HCT116 (cell line): Measurements from ENCODE around the gene SPRED2. TPM values are rescaled to one million over a fixed set of nuclear protein-coding genes. Genes with fewer than 3 reads are reported as not detected.

ENCODE experiments used
- ATAC-seq: fragments of 200-7000 bp; cut with Tn5 transposase; 2 replicates; pipeline ENCODE4 v1.9.1; 2020; ENCODE audit warnings: mild to moderate bottlenecking, moderate library complexity
- BruUV-seq: library from RNA; stranded (reverse); fragments of 400-500 nt; replicated peaks from 2 replicates; lab custom pipeline; 2021; lab: Mats Ljungman, UMichigan
- CTCF ChIA-PET: fragments of 300-600 bp; sonication (Branson Sonifier 250); formaldehyde crosslinking; loops from one replicate; lab custom pipeline; 2021; ENCODE audit warnings: antibody characterized with exemption; lab: Charles Lee
- POLR2A ChIA-PET: fragments of 300-600, 350-600 bp; sonication (Branson Sonifier 250); formaldehyde crosslinking; loops from one replicate; lab custom pipeline; 2021; ENCODE audit warnings: antibody characterized with exemption; lab: Charles Lee
- RAD21 ChIA-PET, 2 experiments: fragments of 300-600 bp; sonication (Branson Sonifier 250); formaldehyde crosslinking; loops; one replicate each; lab custom pipeline; 2023; ENCODE audit warnings: low total read pairs in 2 of 2; ENCODE audit not compliant: uncharacterized antibody in 2 of 2, unreplicated experiment in 2 of 2, low non-redundant PET in 1 of 2; lab: Charles Lee
- DNase-seq: peaks from one replicate; pipeline ENCODE4 v3.0.0-alpha.2; 2010; ENCODE audit warnings: low read depth, low spot score
- H2AFZ ChIP-seq: fragments of 200-600 bp; shearing (Covaris generic), sonication (generic); 2 replicates; pipeline ENCODE4 v1.6.1; 2017; ENCODE audit warnings: low read depth, mixed run types, mixed read lengths, antibody characterized with exemption, low read length; ENCODE audit not compliant: poor library complexity, severe bottlenecking
- H3K27ac ChIP-seq: 2 replicates; pipeline ENCODE4 v1.5.1; 2012; ENCODE audit warnings: low read depth, low read length
- H3K27me3 ChIP-seq: fragments of 200-600 bp; sonication (generic); 2 replicates; pipeline ENCODE4 v1.6.1; 2016; ENCODE audit warnings: mixed run types, low read length, mixed read lengths; ENCODE audit not compliant: insufficient read depth
- H3K36me3 ChIP-seq, 2 experiments: fragments of 200-500 bp in 1 of 2; fragments of 200-600 bp in 1 of 2; sonication (Bioruptor generic) in 1 of 2; sonication (generic) in 1 of 2; 2 replicates each; pipeline versions ENCODE4 v1.5.1 to v1.6.1; 2014 to 2016; ENCODE audit warnings: low read length in 2 of 2, inconsistent platforms in 1 of 2, mixed read lengths in 1 of 2, mixed run types in 1 of 2; ENCODE audit not compliant: insufficient read depth in 2 of 2, control insufficient read depth in 1 of 2
- H3K4me1 ChIP-seq, 2 experiments: fragments of 200-600 bp in 1 of 2; sonication (generic) in 1 of 2; 2 replicates each; pipeline versions ENCODE4 v1.5.1 to v1.6.1; 2012 to 2017; ENCODE audit warnings: low read length in 2 of 2, inconsistent platforms in 1 of 2, mild to moderate bottlenecking in 1 of 2, mixed read lengths in 1 of 2, mixed run types in 1 of 2, moderate library complexity in 1 of 2; ENCODE audit not compliant: insufficient read depth in 2 of 2, control insufficient read depth in 1 of 2
- H3K4me2 ChIP-seq: fragments of 200-600 bp; sonication (generic); 2 replicates; pipeline ENCODE4 v1.6.1; 2017; ENCODE audit warnings: mixed run types, low read length, mixed read lengths
- H3K4me3 ChIP-seq, 2 experiments: fragments of 200-600 bp in 1 of 2; sonication (generic) in 1 of 2; replicated peaks in 1 of 2; 2 replicates each; pipeline ENCODE4 v1.5.1; 2011 to 2016; ENCODE audit warnings: low read length in 2 of 2, control low read depth in 1 of 2, low read depth in 1 of 2, mild to moderate bottlenecking in 1 of 2, mixed read lengths in 1 of 2, mixed run types in 1 of 2
- H3K79me2 ChIP-seq: fragments of 200-600 bp; sonication (generic); 2 replicates; pipeline ENCODE4 v1.6.1; 2017; ENCODE audit warnings: mild to moderate bottlenecking, mixed run types, low read length, moderate library complexity, mixed read lengths; ENCODE audit not compliant: insufficient read depth
- H3K9ac ChIP-seq: fragments of 200-600 bp; sonication (generic); 2 replicates; pipeline ENCODE4 v1.6.1; 2016; ENCODE audit warnings: low read length, mixed read lengths
- H3K9me2 ChIP-seq: fragments of 200-600 bp; sonication (generic), shearing (Covaris generic); 2 replicates; pipeline ENCODE4 v1.6.1; 2017; ENCODE audit warnings: mixed run types, mild to moderate bottlenecking, moderate library complexity; ENCODE audit not compliant: insufficient read depth
- H3K9me3 ChIP-seq, 2 experiments: fragments of 200-500 bp in 1 of 2; fragments of 200-600 bp in 1 of 2; sonication (Bioruptor generic) in 1 of 2; sonication (generic) in 1 of 2; 2 replicates each; pipeline ENCODE4 v1.6.1; 2014 to 2017; ENCODE audit warnings: low read length in 2 of 2, mixed read lengths in 2 of 2, inconsistent platforms in 1 of 2, low read depth in 1 of 2, mild to moderate bottlenecking in 1 of 2, mixed run types in 1 of 2, moderate library complexity in 1 of 2; ENCODE audit not compliant: control insufficient read depth in 1 of 2, insufficient read depth in 1 of 2
- H4K20me1 ChIP-seq: fragments of 200-600 bp; sonication (generic), shearing (Covaris generic); 2 replicates; pipeline ENCODE4 v1.6.1; 2017; ENCODE audit warnings: mixed run types, mild to moderate bottlenecking, moderate library complexity; ENCODE audit not compliant: insufficient read depth
- CEBPB ChIP-seq: IDR thresholded peaks from 2 replicates; pipeline ENCODE4 v1.6.1; 2012; ENCODE audit warnings: low read depth
- ELF1 ChIP-seq: IDR thresholded peaks from 2 replicates; pipeline ENCODE4 v1.6.1; 2012; ENCODE audit warnings: low read depth, borderline replicate concordance
- EZH2 ChIP-seq: fragments of 200-600 bp; sonication (generic); IDR thresholded peaks from 2 replicates; pipeline ENCODE4 v1.6.1; 2017; ENCODE audit warnings: antibody characterized with exemption, mixed run types
- EZH2phosphoT487 ChIP-seq: fragments of 200-600 bp; IDR thresholded peaks from 2 replicates; pipeline ENCODE4 v1.6.1; 2018; ENCODE audit warnings: antibody characterized with exemption, borderline replicate concordance
- FOSL1 ChIP-seq: IDR thresholded peaks from 2 replicates; pipeline ENCODE4 v1.6.1; 2012; ENCODE audit warnings: low read depth
- JUND ChIP-seq: IDR thresholded peaks from 2 replicates; pipeline ENCODE4 v1.6.1; 2012
- POLR2A ChIP-seq: IDR thresholded peaks from 2 replicates; pipeline ENCODE4 v1.7.0; 2011; ENCODE audit warnings: borderline replicate concordance; ENCODE audit not compliant: insufficient read depth, insufficient read length; ENCODE audit errors: extremely low read depth
- POLR2AphosphoS5 ChIP-seq: IDR thresholded peaks from 2 replicates; pipeline ENCODE4 v1.6.1; 2011; ENCODE audit warnings: mild to moderate bottlenecking, low read depth, low read length, moderate library complexity
- RAD21 ChIP-seq: IDR thresholded peaks from 2 replicates; pipeline ENCODE4 v1.6.1; 2012; ENCODE audit warnings: low read depth, mild to moderate bottlenecking
- SIN3A ChIP-seq: IDR thresholded peaks from 2 replicates; pipeline ENCODE4 v1.6.1; 2012; ENCODE audit warnings: low read depth
- SP1 ChIP-seq: IDR thresholded peaks from 2 replicates; pipeline ENCODE4 v1.6.1; 2012; ENCODE audit warnings: low read depth
- SRF ChIP-seq: IDR thresholded peaks from 2 replicates; pipeline ENCODE4 v1.6.1; 2012; ENCODE audit warnings: low read depth
- TCF7L2 ChIP-seq: IDR thresholded peaks from 2 replicates; pipeline ENCODE4 v1.7.0; 2011; ENCODE audit warnings: borderline replicate concordance, inconsistent platforms; ENCODE audit not compliant: insufficient read depth, insufficient read length; ENCODE audit errors: extremely low read depth
- YY1 ChIP-seq: IDR thresholded peaks from 2 replicates; pipeline ENCODE4 v1.6.1; 2011; ENCODE audit warnings: low read length, low read depth, moderate library complexity, mild to moderate bottlenecking; ENCODE audit not compliant: insufficient replicate concordance; ENCODE audit errors: extremely low read depth
- ZFX ChIP-seq: fragments of 450-650 bp; IDR thresholded peaks from 2 replicates; pipeline ENCODE4 v1.6.1; 2017
- ZNF274 ChIP-seq: fragments of 200-500 bp; sonication (Bioruptor generic); IDR thresholded peaks from 2 replicates; pipeline ENCODE4 v1.6.1; 2014; ENCODE audit warnings: mild to moderate bottlenecking, low read depth, low read length, inconsistent platforms
- intact Hi-C: fragments of 100-400 bp; cut with micrococcal nuclease; formaldehyde crosslinking; loops from 2 replicates; pipeline ENCODE4 v1.10.0; 2022
- total RNA-seq: library from RNA; stranded (reverse); gene quantifications from one replicate; pipeline ENCODE4 v1.2.1, GENCODE V29; 2021; ENCODE audit not compliant: unreplicated experiment
- TF ChIP-seq, protein P1 (sequence below): IDR thresholded peaks from 2 replicates; pipeline ENCODE4 v1.6.1; 2012
- TF ChIP-seq, protein P2 (sequence below): IDR thresholded peaks from 2 replicates; pipeline ENCODE4 v1.6.1; 2011; ENCODE audit warnings: mild to moderate bottlenecking, low read length, moderate library complexity; ENCODE audit not compliant: insufficient replicate concordance; ENCODE audit errors: extremely low read depth
- TF ChIP-seq, protein P3 (sequence below): IDR thresholded peaks from 2 replicates; pipeline ENCODE4 v1.6.1; 2012; ENCODE audit warnings: low read depth
- TF ChIP-seq, protein P4 (sequence below), 3 experiments: fragments of 200-600 bp in 1 of 3; sonication (generic) in 1 of 3; IDR thresholded peaks in 2 of 3; conservative IDR thresholded peaks in 1 of 3; 2 replicates each; pipeline ENCODE4 v1.5.1; 2012 to 2017; ENCODE audit warnings: low read depth in 2 of 3, low read length in 2 of 3, antibody characterized with exemption in 1 of 3, borderline replicate concordance in 1 of 3, control low read depth in 1 of 3, mild to moderate bottlenecking in 1 of 3, mixed read lengths in 1 of 3, mixed run types in 1 of 3, moderate library complexity in 1 of 3; ENCODE audit not compliant: insufficient read depth in 1 of 3

The SPRED2 gene
- total RNA-seq, 1 experiment from 2014 or later, result 62.6 TPM

DNA sequence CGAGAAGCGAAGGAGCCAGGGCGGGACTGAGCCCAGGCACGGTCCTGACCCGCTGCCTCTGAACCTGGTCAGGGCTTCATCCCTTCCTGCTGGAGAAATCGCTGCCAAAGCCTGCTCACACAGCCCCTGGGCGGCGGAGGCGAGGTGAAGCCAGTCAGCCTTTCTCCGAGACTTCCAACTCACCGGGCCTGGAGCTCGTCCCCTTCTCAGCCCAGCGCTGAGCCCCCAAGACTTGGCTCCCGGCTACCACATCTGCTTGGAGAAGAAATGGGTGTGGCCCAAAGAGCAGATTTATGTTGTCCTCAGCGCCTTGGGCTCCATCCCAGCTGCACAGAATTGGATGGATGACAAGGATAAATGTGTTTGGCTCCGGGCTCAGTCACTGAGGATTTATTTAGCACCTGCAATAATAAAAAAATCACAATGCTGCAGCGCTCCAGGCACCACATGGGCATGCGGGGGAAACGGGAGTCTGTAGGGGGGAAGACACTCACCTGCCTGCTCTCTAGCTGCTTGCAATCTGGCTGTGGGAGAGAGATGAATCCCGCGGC is 139.9 kb downstream of the SPRED2 start:
- H3K4me3 ChIP-seq, result no peak overlapping the region
- no peak for ATAC-seq
- no peaks in the 10 kb centered on the region for H3K79me2 ChIP-seq
- no peaks in the 10 kb centered on the region for H3K27me3 ChIP-seq
- no TSS peak for BruUV-seq
- no peaks in the 10 kb centered on the region for H3K9me3 ChIP-seq
- ChIA-PET CTCF (no interaction called here), POLR2A (no interaction called here), RAD21 (no interaction called here)
- no peak overlapping the region for H2AFZ ChIP-seq
- H3K36me3 ChIP-seq, result no peaks in the 10 kb centered on the region
- H4K20me1 ChIP-seq, result no peaks in the 10 kb centered on the region
- no peaks in the 10 kb centered on the region for H3K9me2 ChIP-seq
- intact Hi-C loops, result no loop called here
- H3K9ac ChIP-seq, result no peak overlapping the region
- no peak overlapping the region for H3K4me2 ChIP-seq
- no peaks in the 10 kb centered on the region for H3K4me1 ChIP-seq
- TF ChIP-seq ZFX (no peak), POLR2A (no peak), ELF1 (no peak), EZH2phosphoT487 (no peak), JUND (no peak), POLR2AphosphoS5 (no peak), SIN3A (no peak), EZH2 (no peak), ZNF274 (no peak), SRF (no peak), SP1 (no peak), RAD21 (no peak), YY1 (no peak), TCF7L2 (no peak), FOSL1 (no peak), CEBPB (no peak)
- TF ChIP-seq, protein P1, sequence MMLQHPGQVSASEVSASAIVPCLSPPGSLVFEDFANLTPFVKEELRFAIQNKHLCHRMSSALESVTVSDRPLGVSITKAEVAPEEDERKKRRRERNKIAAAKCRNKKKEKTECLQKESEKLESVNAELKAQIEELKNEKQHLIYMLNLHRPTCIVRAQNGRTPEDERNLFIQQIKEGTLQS, result no peak
- TF ChIP-seq, protein P2, sequence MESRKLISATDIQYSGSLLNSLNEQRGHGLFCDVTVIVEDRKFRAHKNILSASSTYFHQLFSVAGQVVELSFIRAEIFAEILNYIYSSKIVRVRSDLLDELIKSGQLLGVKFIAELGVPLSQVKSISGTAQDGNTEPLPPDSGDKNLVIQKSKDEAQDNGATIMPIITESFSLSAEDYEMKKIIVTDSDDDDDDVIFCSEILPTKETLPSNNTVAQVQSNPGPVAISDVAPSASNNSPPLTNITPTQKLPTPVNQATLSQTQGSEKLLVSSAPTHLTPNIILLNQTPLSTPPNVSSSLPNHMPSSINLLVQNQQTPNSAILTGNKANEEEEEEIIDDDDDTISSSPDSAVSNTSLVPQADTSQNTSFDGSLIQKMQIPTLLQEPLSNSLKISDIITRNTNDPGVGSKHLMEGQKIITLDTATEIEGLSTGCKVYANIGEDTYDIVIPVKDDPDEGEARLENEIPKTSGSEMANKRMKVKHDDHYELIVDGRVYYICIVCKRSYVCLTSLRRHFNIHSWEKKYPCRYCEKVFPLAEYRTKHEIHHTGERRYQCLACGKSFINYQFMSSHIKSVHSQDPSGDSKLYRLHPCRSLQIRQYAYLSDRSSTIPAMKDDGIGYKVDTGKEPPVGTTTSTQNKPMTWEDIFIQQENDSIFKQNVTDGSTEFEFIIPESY, result no peak
- TF ChIP-seq, protein P3, sequence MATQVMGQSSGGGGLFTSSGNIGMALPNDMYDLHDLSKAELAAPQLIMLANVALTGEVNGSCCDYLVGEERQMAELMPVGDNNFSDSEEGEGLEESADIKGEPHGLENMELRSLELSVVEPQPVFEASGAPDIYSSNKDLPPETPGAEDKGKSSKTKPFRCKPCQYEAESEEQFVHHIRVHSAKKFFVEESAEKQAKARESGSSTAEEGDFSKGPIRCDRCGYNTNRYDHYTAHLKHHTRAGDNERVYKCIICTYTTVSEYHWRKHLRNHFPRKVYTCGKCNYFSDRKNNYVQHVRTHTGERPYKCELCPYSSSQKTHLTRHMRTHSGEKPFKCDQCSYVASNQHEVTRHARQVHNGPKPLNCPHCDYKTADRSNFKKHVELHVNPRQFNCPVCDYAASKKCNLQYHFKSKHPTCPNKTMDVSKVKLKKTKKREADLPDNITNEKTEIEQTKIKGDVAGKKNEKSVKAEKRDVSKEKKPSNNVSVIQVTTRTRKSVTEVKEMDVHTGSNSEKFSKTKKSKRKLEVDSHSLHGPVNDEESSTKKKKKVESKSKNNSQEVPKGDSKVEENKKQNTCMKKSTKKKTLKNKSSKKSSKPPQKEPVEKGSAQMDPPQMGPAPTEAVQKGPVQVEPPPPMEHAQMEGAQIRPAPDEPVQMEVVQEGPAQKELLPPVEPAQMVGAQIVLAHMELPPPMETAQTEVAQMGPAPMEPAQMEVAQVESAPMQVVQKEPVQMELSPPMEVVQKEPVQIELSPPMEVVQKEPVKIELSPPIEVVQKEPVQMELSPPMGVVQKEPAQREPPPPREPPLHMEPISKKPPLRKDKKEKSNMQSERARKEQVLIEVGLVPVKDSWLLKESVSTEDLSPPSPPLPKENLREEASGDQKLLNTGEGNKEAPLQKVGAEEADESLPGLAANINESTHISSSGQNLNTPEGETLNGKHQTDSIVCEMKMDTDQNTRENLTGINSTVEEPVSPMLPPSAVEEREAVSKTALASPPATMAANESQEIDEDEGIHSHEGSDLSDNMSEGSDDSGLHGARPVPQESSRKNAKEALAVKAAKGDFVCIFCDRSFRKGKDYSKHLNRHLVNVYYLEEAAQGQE, result no peak
- TF ChIP-seq, protein P4, sequence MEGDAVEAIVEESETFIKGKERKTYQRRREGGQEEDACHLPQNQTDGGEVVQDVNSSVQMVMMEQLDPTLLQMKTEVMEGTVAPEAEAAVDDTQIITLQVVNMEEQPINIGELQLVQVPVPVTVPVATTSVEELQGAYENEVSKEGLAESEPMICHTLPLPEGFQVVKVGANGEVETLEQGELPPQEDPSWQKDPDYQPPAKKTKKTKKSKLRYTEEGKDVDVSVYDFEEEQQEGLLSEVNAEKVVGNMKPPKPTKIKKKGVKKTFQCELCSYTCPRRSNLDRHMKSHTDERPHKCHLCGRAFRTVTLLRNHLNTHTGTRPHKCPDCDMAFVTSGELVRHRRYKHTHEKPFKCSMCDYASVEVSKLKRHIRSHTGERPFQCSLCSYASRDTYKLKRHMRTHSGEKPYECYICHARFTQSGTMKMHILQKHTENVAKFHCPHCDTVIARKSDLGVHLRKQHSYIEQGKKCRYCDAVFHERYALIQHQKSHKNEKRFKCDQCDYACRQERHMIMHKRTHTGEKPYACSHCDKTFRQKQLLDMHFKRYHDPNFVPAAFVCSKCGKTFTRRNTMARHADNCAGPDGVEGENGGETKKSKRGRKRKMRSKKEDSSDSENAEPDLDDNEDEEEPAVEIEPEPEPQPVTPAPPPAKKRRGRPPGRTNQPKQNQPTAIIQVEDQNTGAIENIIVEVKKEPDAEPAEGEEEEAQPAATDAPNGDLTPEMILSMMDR (IDR thresholded peaks at IDR 0.05 in 2 of 3, conservative IDR thresholded peaks at IDR 0.05 in 1 of 3; ENCODE audit: borderline replicate concordance in 1 of 3, insufficient read depth in 1 of 3, low read depth in 2 of 3, low read length in 2 of 3), result no peak
- H3K27ac ChIP-seq, result no peak overlapping the region
- DNase-seq, result no peak
